A549 (cell line): Measurements from ENCODE around the gene KPNA2. TPM values are rescaled to one million over a fixed set of nuclear protein-coding genes. Genes with fewer than 3 reads are reported as not detected.

Experiments
- ATAC-seq, 2 experiments: fragments of 200-7000 bp in 1 of 2; fragments of >200 bp in 1 of 2; cut with Nextera tagmentation in 1 of 2; cut with Tn5 transposase in 1 of 2; 3 replicates each; pipeline versions ENCODE4 v1.8.0 to v1.9.1; 2018 to 2020; ENCODE audit warnings: mild to moderate bottlenecking in 1 of 2, moderate library complexity in 1 of 2
- CTCF ChIA-PET: fragments of 300-600 bp; sonication (Branson Sonifier 250); formaldehyde crosslinking; extraction: SDS; loops from one replicate; lab custom pipeline; 2021; ENCODE audit warnings: antibody characterized with exemption, inconsistent platforms; lab: Yijun Ruan, JAX
- POLR2A ChIA-PET: fragments of 350-600 bp; formaldehyde crosslinking; extraction: SDS; loops from one replicate; lab custom pipeline; 2021; ENCODE audit warnings: antibody characterized with exemption, inconsistent platforms; lab: Yijun Ruan, JAX
- DNase-seq, 2 experiments: peaks; one replicate each; pipeline versions ENCODE4 v3.0.0 to v3.0.0-alpha.2; 2011 to 2016; ENCODE audit warnings: low read depth in 1 of 2, low spot score in 1 of 2
- FAIRE-seq: peaks from 2 replicates; lab custom pipeline; 2011; peaks lifted over from hg19 to GRCh38; lab: Jason Lieb, UNC
- H3K27ac ChIP-seq, 2 experiments: fragments of >200 bp; sonication (Bioruptor Twin); formaldehyde crosslinking; 3 replicates each; pipeline ENCODE4 v1.5.1; 2016 to 2017
- H3K4me1 ChIP-seq: fragments of >200 bp; sonication (Bioruptor Twin); formaldehyde crosslinking; 3 replicates; pipeline ENCODE4 v1.6.1; 2016
- H3K4me2 ChIP-seq: fragments of >200 bp; sonication (Bioruptor Twin); formaldehyde crosslinking; 3 replicates; pipeline ENCODE4 v1.6.1; 2016
- H3K4me3 ChIP-seq: fragments of >200 bp; sonication (Bioruptor Twin); formaldehyde crosslinking; 3 replicates; pipeline ENCODE4 v1.5.1; 2016
- H3K9me3 ChIP-seq: fragments of >200 bp; sonication (Bioruptor Twin); formaldehyde crosslinking; 3 replicates; pipeline ENCODE4 v1.6.1; 2016
- ATOH8 ChIP-seq: fragments of 250-450 bp; sonication (Bioruptor Pico); IDR thresholded peaks from 2 replicates; pipeline ENCODE4 v1.5.0; 2020; ENCODE audit warnings: low read depth, mild to moderate bottlenecking, moderate library complexity
- BCL3 ChIP-seq: fragments of >200 bp; sonication (Bioruptor Twin); formaldehyde crosslinking; IDR thresholded peaks from 3 replicates; pipeline ENCODE4 v1.6.1; 2016
- BHLHE40 ChIP-seq: IDR thresholded peaks from 2 replicates; pipeline ENCODE4 v1.6.1; 2012; ENCODE audit warnings: low read depth, low read length, inconsistent platforms
- CEBPB ChIP-seq, 2 experiments: fragments of >200 bp in 1 of 2; sonication (Bioruptor Twin) in 1 of 2; formaldehyde crosslinking in 1 of 2; IDR thresholded peaks; 2 replicates each; pipeline ENCODE4 v1.6.1; 2012 to 2016
- CHD2 ChIP-seq: fragments of 150-350 bp; IDR thresholded peaks from 2 replicates; pipeline ENCODE4 v1.6.1; 2014; ENCODE audit warnings: low read length; ENCODE audit not compliant: partially characterized antibody
- CTCF ChIP-seq: fragments of >200 bp; sonication (Bioruptor Twin); formaldehyde crosslinking; IDR thresholded peaks from 3 replicates; pipeline ENCODE4 v1.5.1; 2016
- EHF ChIP-seq: fragments of 250-450 bp; sonication (Bioruptor Pico); IDR thresholded peaks from 2 replicates; pipeline ENCODE4 v1.5.0; 2020; ENCODE audit warnings: mild to moderate bottlenecking
- ELK1 ChIP-seq: fragments of 150-350 bp; IDR thresholded peaks from 2 replicates; pipeline ENCODE4 v1.6.1; 2014; ENCODE audit warnings: low read depth, mild to moderate bottlenecking, low read length
- EP300 ChIP-seq, 2 experiments: fragments of >200 bp; sonication (Bioruptor Twin); formaldehyde crosslinking; IDR thresholded peaks; 2 replicates in 1 of 2; 3 replicates in 1 of 2; pipeline ENCODE4 v1.6.1; 2016 to 2017
- ESRRA ChIP-seq: fragments of 150-350 bp; IDR thresholded peaks from 2 replicates; pipeline ENCODE4 v1.6.1; 2014; ENCODE audit warnings: mild to moderate bottlenecking, low read length, borderline replicate concordance
- FOSB ChIP-seq: fragments of 250-450 bp; sonication (Bioruptor Pico); IDR thresholded peaks from 2 replicates; pipeline ENCODE4 v1.5.0; 2020; ENCODE audit warnings: mild to moderate bottlenecking, moderate library complexity
- GATA3 ChIP-seq: IDR thresholded peaks from 2 replicates; pipeline ENCODE4 v1.6.1; 2012; ENCODE audit warnings: borderline replicate concordance
- HES2 ChIP-seq: fragments of >200 bp; sonication (Bioruptor Twin); formaldehyde crosslinking; IDR thresholded peaks from 2 replicates; pipeline ENCODE4 v1.6.1; 2016
- HOXA7 ChIP-seq: fragments of 250-450 bp; sonication (Bioruptor Pico); IDR thresholded peaks from 2 replicates; pipeline ENCODE4 v1.5.0; 2020; ENCODE audit warnings: mild to moderate bottlenecking, moderate library complexity
- HOXB13 ChIP-seq: fragments of 250-450 bp; sonication (Bioruptor Pico); IDR thresholded peaks from 2 replicates; pipeline ENCODE4 v1.5.0; 2020; ENCODE audit warnings: low read depth, mild to moderate bottlenecking, moderate library complexity
- HOXB5 ChIP-seq: fragments of 250-450 bp; sonication (Bioruptor Pico); IDR thresholded peaks from 2 replicates; pipeline ENCODE4 v1.5.0; 2020; ENCODE audit warnings: mild to moderate bottlenecking, moderate library complexity
- KDM1A ChIP-seq: fragments of 200-600 bp; sonication (generic); IDR thresholded peaks from 2 replicates; pipeline ENCODE4 v1.6.1; 2016; ENCODE audit warnings: low read depth, mild to moderate bottlenecking
- MAFK ChIP-seq: fragments of 450-650 bp; IDR thresholded peaks from 2 replicates; pipeline ENCODE4 v1.6.1; 2014; ENCODE audit not compliant: partially characterized antibody
- MAX ChIP-seq: IDR thresholded peaks from 2 replicates; pipeline ENCODE4 v1.6.1; 2012
- MYC ChIP-seq: IDR thresholded peaks from 2 replicates; pipeline ENCODE4 v1.6.1; 2012; ENCODE audit warnings: mild to moderate bottlenecking, inconsistent platforms, low read length, improper control_type of control experiment, borderline replicate concordance
- NFE2L2 ChIP-seq: fragments of 150-350 bp; conservative IDR thresholded peaks from 2 replicates; pipeline ENCODE4 v1.6.1; 2014; ENCODE audit warnings: low read length
- PHF8 ChIP-seq: fragments of 200-600 bp; sonication (generic); IDR thresholded peaks from 2 replicates; pipeline ENCODE4 v1.6.1; 2016; ENCODE audit warnings: low read depth, mild to moderate bottlenecking, antibody characterized with exemption, moderate library complexity, borderline replicate concordance
- POLR2AphosphoS2 ChIP-seq: conservative IDR thresholded peaks from 2 replicates; pipeline ENCODE4 v1.6.1; 2012; ENCODE audit warnings: low read length, improper control_type of control experiment, inconsistent platforms
- RARB ChIP-seq: fragments of 250-450 bp; sonication (Bioruptor Pico); IDR thresholded peaks from 2 replicates; pipeline ENCODE4 v1.8.0; 2021; ENCODE audit warnings: mild to moderate bottlenecking, moderate library complexity
- REST ChIP-seq: fragments of 200-600 bp; sonication (generic); IDR thresholded peaks from 2 replicates; pipeline ENCODE4 v1.6.1; 2016; ENCODE audit warnings: antibody characterized with exemption, mild to moderate bottlenecking, moderate library complexity
- SMC3 ChIP-seq: fragments of >200 bp; sonication (Bioruptor Twin); formaldehyde crosslinking; IDR thresholded peaks from 3 replicates; pipeline ENCODE4 v1.6.1; 2018; ENCODE audit warnings: inconsistent platforms
- TFCP2L1 ChIP-seq: fragments of 250-450 bp; sonication (Bioruptor Pico); IDR thresholded peaks from 2 replicates; pipeline ENCODE4 v1.5.0; 2021; ENCODE audit warnings: mild to moderate bottlenecking
- TP53 ChIP-seq: fragments of 250-450 bp; sonication (Bioruptor Pico); IDR thresholded peaks from 2 replicates; pipeline ENCODE4 v1.5.0; 2021; ENCODE audit warnings: mild to moderate bottlenecking, moderate library complexity
- USF2 ChIP-seq: fragments of 450-650 bp; IDR thresholded peaks from 2 replicates; pipeline ENCODE4 v1.6.1; 2014; ENCODE audit warnings: antibody characterized with exemption
- ZC3H11A ChIP-seq: fragments of 450-650 bp; IDR thresholded peaks from 2 replicates; pipeline ENCODE4 v1.6.1; 2014; ENCODE audit warnings: antibody characterized with exemption, mild to moderate bottlenecking
- ZSCAN20 ChIP-seq: fragments of 250-450 bp; sonication (Bioruptor Pico); IDR thresholded peaks from 2 replicates; pipeline ENCODE4 v1.8.0; 2022; ENCODE audit warnings: mild to moderate bottlenecking, moderate library complexity
- WGBS: methylation state at CpG from one replicate; pipeline ENCODE4 v1.1.6; 2017; ENCODE audit errors: missing lambda C conversion rate; 5-methylcytosine and 5-hydroxymethylcytosine counted together
- polyA plus RNA-seq, 4 experiments: library from polyadenylated mRNA; depleted of rRNA in 3 of 4; stranded (reverse); fragments of >200 nt; fragmentation: RNase III in 1 of 4; extraction: RNeasy Plus Mini Kit Qiagen cat#74134 plus additional on column Dnase treatment in 1 of 4; gene quantifications; 2 replicates in 3 of 4; 3 replicates in 1 of 4; pipeline ENCODE4 v1.2.3, GENCODE V29; 2011 to 2017

KPNA2 gene
- polyA plus RNA-seq, 2 of the 4 experiments (the other 2 are of a cell fraction) = 382 to 700 TPM

- H3K27ac ChIP-seq = no peak overlapping the region
- ChIA-PET CTCF (interaction anchor here (0.9 kb wide), 1 partner anchor 10 kb away, joined by 4 read pairs; no protein-coding TSS in a partner anchor), POLR2A (no interaction called here)
- H3K9me3 ChIP-seq = no peaks in the 10 kb centered on the region
- DNase-seq (no peak), ATAC-seq (no peak), FAIRE-seq (no peak)
- H3K4me2 ChIP-seq = no peak overlapping the region
- no peak overlapping the region for H3K4me3 ChIP-seq
- WGBS = 81% methylated on average over 9 of the region's 9 CpGs
- TF ChIP-seq BHLHE40 (no peak), ZC3H11A (no peak), TFCP2L1 (peak; percentile 77; the same call in 1 of the 2 replicates), GATA3 (no peak), HOXB5 (CRISPR knock-in tag) (no peak), CTCF (no peak), NFE2L2 (no peak), USF2 (no peak), ELK1 (no peak), TP53 (CRISPR knock-in tag) (no peak), PHF8 (no peak), ATOH8 (CRISPR knock-in tag) (no peak), MAX (no peak), ZSCAN20 (CRISPR knock-in tag) (no peak), HOXB13 (CRISPR knock-in tag) (no peak), HES2 (no peak), POLR2AphosphoS2 (peak; percentile 79; the same call in 1 of the 2 replicates), MAFK (peak; percentile 75), BCL3 (no peak), HOXA7 (peak; percentile 45; the same call in 1 of the 2 replicates), EP300 (IDR thresholded peaks at IDR 0.05) (no peak), CEBPB (IDR thresholded peaks at IDR 0.05) (no peak), RARB (no peak; the same call in 1 of the 2 replicates), EHF (no peak), ESRRA (no peak), SMC3 (no peak), REST (no peak), MYC (no peak), KDM1A (no peak), CHD2 (no peak), FOSB (CRISPR knock-in tag) (0 out of 2 replicates have a peak, but pooled peaks have one; percentile 30)
- no peaks in the 10 kb centered on the region for H3K4me1 ChIP-seq
Measured at GRCh38 chr17:68047153-68047846, 11.8 kb downstream of the KPNA2 start.
